NT2/D1 (cell line): ENCODE data around the gene SLC22A16.

Experiments used
- SUZ12 ChIP-seq: IDR thresholded peaks from 2 replicates; pipeline ENCODE4 v1.6.1; 2011; ENCODE audit not compliant: insufficient read length, insufficient read depth; ENCODE audit errors: extremely low read depth
- YY1 ChIP-seq: IDR thresholded peaks from 2 replicates; pipeline ENCODE4 v1.6.1; 2011; ENCODE audit not compliant: insufficient read length, insufficient read depth

DNA sequence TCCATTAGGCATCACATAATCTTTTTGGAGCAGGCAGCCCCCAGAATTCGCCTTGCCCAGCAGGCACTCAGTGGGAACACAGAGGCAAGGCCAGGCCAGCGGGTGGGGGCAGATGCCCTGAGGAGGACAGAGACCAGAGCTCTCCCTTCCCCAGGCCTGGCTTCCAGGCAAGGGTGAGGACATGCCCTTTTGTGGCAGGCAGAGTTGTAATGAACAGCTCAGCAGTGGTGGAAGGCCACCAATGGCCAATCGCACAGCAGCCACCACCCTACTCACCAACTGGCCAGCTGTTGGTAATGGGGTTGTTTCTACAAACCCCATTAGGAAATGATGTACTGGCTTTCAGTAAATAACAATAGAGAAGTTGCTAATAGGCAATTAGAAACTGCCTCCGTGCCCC lies 45.7 kb downstream of the SLC22A16 start:
- TF ChIP-seq SUZ12 (no peak), YY1 (no peak)
